ENCODE data around the gene PAX5.

The PAX5 gene

DNA sequence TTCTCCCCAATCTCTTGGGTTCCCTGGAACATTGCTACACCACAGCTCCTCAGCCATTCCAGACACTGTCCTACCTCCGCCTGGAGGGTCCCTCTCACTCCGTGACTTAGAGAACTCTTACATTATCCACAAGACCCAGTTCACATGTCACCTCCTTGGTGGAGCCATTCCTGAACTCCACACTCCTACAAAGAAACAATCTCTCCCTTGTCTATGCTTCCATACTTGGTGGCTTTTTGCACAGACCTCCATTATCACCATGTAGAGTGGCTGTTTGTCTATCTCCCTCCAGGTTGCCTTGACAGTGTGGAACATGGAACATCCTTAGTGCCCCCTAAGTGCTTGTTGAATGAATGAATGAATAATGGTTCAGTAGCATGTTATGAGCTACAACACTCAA is 105.9 kb downstream of the PAX5 start:
- no peak for DNase-seq

- no peak for DNase-seq
These were observed 109.2 kb downstream of the PAX5 start for GRCh38 chr9:36924757-36925432.

DNA sequence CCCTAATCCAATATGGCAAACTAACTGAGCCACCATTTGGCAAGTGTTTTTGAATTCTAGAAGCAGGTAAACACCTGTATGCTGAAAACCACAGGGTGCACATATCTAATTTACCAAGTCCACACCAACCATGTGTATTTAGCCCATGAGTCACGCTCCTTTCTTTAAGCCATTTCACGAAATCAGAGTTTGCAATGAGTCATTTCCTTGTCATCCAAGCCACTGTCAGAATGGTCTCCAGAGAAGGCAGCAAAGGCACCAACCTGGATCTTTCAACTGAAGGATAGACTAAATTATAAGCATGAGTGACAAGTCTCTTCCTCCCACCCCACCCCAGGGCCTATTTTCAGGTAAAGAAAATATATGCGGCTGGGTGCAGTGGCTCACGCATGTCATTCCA is 110.0 kb downstream of the PAX5 start:
- peak in 1 of 2 experiments; percentile 3 for DNase-seq

DNA sequence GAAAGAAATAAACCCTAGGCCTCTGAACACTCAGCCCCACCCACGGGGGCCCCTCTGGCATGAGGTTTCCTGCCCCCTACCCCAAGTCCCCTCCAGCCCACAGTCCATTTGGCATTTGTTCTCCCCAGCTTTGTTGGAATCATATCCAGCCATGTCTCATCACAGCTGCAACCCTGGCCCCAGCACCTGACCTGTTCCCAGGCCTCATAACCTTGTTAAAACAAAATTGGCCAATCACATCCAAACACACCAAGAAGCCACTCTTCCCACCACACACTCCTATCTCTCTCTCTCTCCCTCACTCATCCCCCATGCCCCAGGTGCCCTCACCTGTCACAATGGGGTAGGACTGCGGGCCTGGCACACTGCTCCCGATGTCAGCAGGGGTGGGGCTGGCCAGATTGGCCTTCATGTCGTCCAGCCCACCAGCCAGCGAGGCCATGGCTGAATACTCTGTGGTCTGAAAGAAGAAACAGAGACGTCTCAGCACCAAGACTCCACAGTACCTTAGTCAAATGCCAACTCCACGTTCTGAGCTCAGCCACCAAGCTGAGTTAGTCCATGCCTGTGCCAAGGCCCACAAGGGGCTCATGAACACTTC is 110.9 kb downstream of the PAX5 start:
- DNase-seq: no peak

- DNase-seq: no peak
These were observed 111.5 kb downstream of the PAX5 start for GRCh38 chr9:36922548-36922947.

DNA sequence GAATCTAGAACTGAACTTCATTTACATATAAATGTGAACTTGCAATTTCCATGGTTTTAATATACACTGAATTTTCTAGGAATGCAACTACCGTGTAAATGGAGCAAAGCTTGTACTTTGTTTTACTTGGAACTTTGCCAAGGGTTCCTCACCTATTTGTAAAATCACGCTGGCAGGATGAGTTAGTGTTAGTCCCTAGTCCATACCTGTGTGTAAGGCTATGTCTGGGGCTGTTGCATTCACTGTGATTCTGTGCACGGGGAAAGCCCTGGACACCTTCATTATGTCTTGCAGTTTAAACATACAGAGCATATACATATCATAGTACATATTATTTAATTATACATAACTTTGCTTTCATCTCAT is 119.9 kb downstream of the PAX5 start:
- no peak for DNase-seq

DNA sequence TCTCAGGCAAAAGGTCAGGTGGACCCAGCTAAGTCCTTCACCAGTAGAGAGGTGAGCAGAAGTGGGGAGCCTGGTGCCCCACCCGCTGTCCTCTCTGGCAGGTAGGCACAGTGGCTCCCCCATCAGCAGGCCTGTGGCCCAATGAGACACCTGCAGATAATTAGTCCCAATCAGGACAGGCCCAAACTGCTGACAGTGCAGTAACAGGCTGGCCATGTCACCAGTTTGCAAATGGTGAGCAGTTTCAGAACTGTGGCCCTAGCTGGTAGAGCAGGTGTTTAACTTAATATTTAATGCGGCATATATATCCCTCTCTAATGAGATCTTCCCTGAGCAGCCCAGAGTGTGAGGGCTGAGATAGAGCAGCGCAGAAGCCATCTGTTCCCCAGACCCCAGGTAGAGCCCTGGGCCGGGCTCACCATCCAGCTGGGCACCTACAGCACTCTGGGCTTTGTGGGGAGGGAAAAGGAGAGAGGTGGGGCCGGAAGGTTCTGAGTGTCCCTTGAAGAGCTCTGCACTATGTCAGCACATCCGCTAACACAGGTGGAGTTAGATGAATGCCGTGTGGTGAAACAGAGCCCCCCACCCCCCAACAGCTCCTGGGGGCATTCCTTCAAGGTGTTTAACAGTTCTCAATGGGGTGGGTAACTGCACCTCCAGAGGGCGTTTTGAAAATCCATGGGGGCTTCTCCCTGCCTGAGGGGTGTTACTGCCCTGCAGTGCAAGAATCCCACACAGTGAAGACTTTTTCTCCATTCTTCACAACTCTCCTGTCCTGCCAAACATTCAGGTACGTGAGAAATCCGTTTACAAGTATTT is 120.5 kb downstream of the PAX5 start:
- DNase-seq: no peak

DNA sequence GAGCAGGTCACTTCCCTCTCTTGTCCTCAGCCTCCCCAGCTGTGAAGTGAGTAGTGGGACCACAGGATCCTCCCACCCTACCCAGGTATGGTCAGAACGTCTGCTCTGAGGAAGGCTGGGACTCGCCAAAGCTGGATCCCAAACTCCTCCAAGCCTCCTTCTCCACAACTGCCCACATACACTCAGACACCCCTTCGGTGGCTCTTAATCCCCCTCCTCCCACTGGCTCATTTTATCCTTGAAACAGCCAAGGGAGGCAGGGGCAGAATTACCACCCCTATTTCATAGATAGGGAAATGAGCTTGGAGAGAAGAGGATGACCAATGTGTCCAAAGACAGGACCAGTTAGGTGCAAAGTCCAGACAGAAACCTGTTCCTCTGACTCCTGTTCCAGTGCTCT is 121.4 kb downstream of the PAX5 start:
- DNase-seq: no peak

DNA sequence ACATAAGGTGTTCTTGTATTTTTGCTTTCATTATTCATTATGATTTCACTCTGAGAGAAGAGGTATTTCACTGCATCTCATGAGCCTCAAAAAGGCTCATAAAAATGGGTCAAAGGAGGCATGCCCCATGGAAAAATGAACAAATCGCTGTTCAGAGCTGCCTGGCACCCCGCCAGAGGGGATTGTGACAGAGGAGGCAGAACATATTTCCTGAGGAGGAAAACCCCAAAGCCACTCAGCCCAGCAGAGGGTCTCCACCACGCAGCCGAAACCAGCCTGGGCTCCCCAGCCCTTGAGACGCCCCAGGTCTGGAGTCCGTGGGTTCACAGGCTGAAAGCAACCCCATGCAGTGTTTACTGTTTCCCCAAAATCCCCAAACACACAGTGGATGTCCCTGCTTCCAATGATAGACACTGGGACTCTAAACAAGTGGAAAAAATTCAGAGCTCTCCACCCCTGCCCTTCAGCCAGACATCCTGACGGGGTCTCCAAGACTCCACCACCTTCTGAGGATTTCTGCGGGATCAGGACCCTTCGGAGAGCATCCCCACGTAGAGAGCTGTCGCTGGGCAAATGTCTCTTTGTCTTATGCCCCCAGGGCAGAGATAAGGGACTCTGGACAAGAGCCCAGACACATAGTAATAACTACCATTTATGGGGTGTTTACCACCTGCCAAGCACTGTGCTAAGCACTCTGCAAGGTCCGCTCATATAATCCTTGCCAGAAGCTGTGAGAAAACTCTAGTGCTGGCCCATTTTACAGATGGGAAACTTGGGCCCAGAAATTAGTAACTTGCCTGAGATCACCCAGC is 122.3 kb downstream of the PAX5 start:
- DNase-seq: no peak

GRCh38 chr9:36911037-36911436 is 123.0 kb downstream of the PAX5 start:
- no peak for DNase-seq

- DNase-seq: no peak
These were observed 127.6 kb downstream of the PAX5 start for GRCh38 chr9:36906492-36906891.

DNA sequence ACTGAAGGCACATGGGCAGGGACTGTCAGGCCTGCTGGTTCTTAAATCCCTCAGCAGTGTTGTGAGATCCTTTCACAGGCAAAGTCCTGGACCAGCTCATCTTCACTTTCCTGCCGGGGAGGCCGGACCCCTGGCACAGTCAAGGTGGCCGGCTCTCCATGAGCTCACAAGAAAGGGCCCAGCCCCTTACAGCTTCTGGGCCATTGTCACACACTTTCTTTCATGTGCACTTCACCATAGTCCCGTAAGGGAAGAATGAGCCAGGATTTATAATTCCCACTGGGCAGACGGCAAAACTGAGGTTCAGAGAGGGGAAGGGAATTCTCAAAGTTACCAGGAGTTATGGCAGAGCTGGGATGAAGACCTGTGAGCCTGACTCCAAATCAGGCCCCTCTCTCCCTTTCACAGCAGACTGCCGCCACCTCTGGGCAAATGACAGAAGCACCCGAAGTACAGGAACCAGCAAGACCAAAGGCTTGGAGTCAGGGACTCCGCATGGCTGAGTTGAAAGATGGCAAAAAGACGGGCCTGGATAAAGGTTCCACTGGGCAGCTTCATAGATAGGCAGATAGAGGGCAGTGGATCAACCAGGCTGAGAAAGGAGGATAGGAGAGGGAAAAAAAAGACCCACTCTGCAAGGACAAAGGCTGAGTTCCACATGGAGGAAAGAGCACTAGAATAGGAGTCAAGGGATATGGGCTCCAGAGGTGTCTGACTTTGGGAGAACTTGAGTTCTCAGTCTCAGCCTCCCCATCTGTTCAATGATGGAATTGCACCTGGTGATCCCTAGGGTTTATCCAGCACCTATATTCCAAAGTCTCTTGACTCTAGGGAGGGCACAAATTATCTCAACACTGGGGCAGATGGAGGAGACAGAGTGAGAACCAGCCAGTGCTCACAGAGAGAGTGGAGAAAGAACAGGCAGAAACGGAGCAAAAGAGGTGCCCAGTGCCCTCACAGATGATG is 128.7 kb downstream of the PAX5 start:
- no peak for DNase-seq

GRCh38 chr9:36903541-36904435 is 130.3 kb downstream of the PAX5 start:
- no peak for DNase-seq

- no peak for DNase-seq
These were observed 131.1 kb downstream of the PAX5 start for GRCh38 chr9:36902861-36903524.

DNA sequence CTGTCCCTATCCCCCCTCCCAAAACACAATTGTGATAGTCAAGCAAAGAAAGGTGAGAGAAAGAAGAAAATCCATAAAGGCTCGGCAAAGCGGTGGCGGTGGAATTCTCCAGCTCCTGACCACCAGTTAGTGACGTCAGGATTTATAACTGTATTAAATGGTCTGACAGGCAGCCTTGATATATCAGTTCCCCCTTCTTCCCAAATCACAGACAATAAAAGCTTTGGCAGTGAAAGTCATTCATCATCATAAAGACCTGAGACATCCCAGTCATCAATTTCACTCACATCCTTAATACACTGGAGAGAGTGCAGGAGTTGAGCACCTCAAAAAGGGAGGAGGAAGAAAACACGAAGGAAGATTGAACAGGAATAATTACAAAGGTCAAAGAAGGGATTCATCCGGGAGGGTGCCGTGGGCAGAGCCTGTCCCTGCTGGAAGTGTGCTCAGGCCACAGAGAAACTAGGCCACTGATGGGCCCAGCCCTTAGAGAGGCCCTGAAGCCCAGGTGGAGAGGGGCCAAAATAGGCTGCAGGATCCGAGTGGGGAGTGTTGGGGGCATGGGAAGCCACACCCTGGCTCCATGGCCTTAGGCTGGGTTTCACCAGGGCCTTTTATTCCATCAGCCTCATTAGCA is 131.9 kb downstream of the PAX5 start:
- no peak for DNase-seq

- DNase-seq: no peak
These were observed 132.5 kb downstream of the PAX5 start for GRCh38 chr9:36901528-36901927.

- no peak for DNase-seq
These were observed 133.2 kb downstream of the PAX5 start for GRCh38 chr9:36900856-36901220.

GRCh38 chr9:36900136-36900855 is 133.8 kb downstream of the PAX5 start:
- DNase-seq: no peak

GRCh38 chr9:36899406-36899805 is 134.7 kb downstream of the PAX5 start:
- DNase-seq: no peak

All from AML-193 (cell line).